Gastrocnemius medialis (tissue), 4 donors: ENCODE measurements around the gene GDAP2. TPM values are rescaled to one million over a fixed set of nuclear protein-coding genes. Genes with fewer than 3 reads are reported as not detected.

Experiments
- ATAC-seq, 2 donors: fragments of 150-250 bp; one replicate each; pipeline ENCODE4 v1.9.1; 2016
- DNase-seq, 2 donors: peaks; one replicate each; pipeline ENCODE4 v3.0.0-alpha.2; 2019
- H3K27ac ChIP-seq, 4 donors: fragments of 200-600 bp; sonication (generic); 1 replicate in 1 of 4; 2 replicates in 3 of 4; pipeline ENCODE4 v1.5.1; 2016 to 2018; ENCODE audit warnings: mild to moderate bottlenecking in 2 of 4, moderate library complexity in 1 of 4
- H3K27me3 ChIP-seq, 3 donors: fragments of 200-600 bp; sonication (generic) in 2 of 3; 1 replicate in 1 of 3; 2 replicates in 2 of 3; pipeline versions ENCODE4 v1.5.1 to v1.6.0; 2016 to 2019; ENCODE audit warnings: mild to moderate bottlenecking in 1 of 3, moderate library complexity in 1 of 3
- H3K36me3 ChIP-seq, 2 donors: fragments of 200-600 bp; sonication (generic) in 1 of 2; one replicate each; pipeline ENCODE4 v1.5.1; 2017 to 2018
- H3K4me1 ChIP-seq, 2 donors: fragments of 200-600 bp; sonication (generic) in 1 of 2; one replicate each; pipeline ENCODE4 v1.5.1; 2016 to 2017; ENCODE audit warnings: mild to moderate bottlenecking in 2 of 2
- H3K4me3 ChIP-seq, 4 donors: fragments of 200-600 bp; sonication (generic) in 3 of 4; 1 replicate in 1 of 4; 2 replicates in 3 of 4; pipeline ENCODE4 v1.5.1; 2016 to 2019; ENCODE audit warnings: mild to moderate bottlenecking in 2 of 4
- H3K9me3 ChIP-seq, 3 donors: fragments of 200-600 bp; sonication (generic) in 2 of 3; 1 replicate in 1 of 3; 2 replicates in 2 of 3; pipeline ENCODE4 v1.5.1; 2016 to 2019
- POLR2A ChIP-seq, 2 donors: fragments of 450-650 bp; IDR thresholded peaks; one replicate each; pipeline ENCODE4 v1.6.1; 2017; ENCODE audit warnings: antibody characterized with exemption in 2 of 2, mild to moderate bottlenecking in 2 of 2, moderate library complexity in 2 of 2
- in situ Hi-C, 4 donors: fragments of 200-750 bp; cut with MboI; loops; one replicate each; pipeline versions ENCODE4 v1.15.0 to v1.8.0; 2017; ENCODE audit warnings: low sequenced_read_pairs in 4 of 4
- intact Hi-C: fragments of 100-400 bp; cut with DNase I; formaldehyde crosslinking; loops from one replicate; pipeline ENCODE4 v1.15.1; 2023; ENCODE audit warnings: low total_unique reads
- total RNA-seq, 4 donors: library from RNA; depleted of rRNA; stranded (reverse); fragments of >200 nt; gene quantifications; one replicate each; pipeline versions ENCODE4 v1.1.0 to v1.2.3, GENCODE V29; 2016
- TF ChIP-seq, protein P1 (sequence below), 5 experiments: fragments of 450-650 bp in 3 of 5; fragments of 200-600 bp in 2 of 5; sonication (generic) in 2 of 5; IDR thresholded peaks in 4 of 5; conservative IDR thresholded peaks in 1 of 5; 1 replicate in 4 of 5; 2 replicates in 1 of 5; pipeline ENCODE4 v1.5.1; 2016 to 2019; ENCODE audit warnings: antibody characterized with exemption in 5 of 5, mild to moderate bottlenecking in 3 of 5, moderate library complexity in 3 of 5

Gene GDAP2
- total RNA-seq, 4 donors from 2014 or later: 7.2 to 18.7 (median 8.6) TPM

DNA sequence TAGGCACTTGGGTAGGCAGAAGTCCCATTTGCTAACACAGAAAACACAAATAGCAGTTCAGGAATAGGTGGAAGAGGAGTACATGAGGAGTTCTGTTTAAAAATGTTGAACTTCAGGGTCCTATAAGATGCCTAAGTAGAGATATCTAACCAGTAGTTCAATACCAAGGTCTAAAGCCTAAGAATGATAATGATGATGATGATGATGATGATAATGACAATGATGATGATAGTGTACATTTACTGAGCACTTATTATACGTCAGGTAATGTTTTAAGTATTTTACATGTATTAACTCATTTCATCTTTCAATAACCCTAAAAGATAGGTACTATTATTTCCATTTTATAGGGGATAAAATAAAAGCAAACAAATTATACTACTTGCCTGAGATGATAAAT, 50.1 kb downstream of the GDAP2 start:
- in situ Hi-C loops (loop anchor here in 2 of 4 donors (25.0 kb wide), 2 partner anchors 342 to 367 kb away; no protein-coding TSS in a partner anchor), intact Hi-C loops (no loop called here)
- no peak overlapping the region for H3K27ac ChIP-seq
- H3K9me3 ChIP-seq: no peaks in the 10 kb centered on the region
- H3K27me3 ChIP-seq: no peaks in the 10 kb centered on the region
- H3K36me3 ChIP-seq: peaks cover 0 to 89% of the 10 kb centered on the region in 2 donors
- H3K4me3 ChIP-seq: no peak overlapping the region
- TF ChIP-seq, protein P1, sequence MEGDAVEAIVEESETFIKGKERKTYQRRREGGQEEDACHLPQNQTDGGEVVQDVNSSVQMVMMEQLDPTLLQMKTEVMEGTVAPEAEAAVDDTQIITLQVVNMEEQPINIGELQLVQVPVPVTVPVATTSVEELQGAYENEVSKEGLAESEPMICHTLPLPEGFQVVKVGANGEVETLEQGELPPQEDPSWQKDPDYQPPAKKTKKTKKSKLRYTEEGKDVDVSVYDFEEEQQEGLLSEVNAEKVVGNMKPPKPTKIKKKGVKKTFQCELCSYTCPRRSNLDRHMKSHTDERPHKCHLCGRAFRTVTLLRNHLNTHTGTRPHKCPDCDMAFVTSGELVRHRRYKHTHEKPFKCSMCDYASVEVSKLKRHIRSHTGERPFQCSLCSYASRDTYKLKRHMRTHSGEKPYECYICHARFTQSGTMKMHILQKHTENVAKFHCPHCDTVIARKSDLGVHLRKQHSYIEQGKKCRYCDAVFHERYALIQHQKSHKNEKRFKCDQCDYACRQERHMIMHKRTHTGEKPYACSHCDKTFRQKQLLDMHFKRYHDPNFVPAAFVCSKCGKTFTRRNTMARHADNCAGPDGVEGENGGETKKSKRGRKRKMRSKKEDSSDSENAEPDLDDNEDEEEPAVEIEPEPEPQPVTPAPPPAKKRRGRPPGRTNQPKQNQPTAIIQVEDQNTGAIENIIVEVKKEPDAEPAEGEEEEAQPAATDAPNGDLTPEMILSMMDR (IDR thresholded peaks at IDR 0.05 in 4 of 5, conservative IDR thresholded peaks at IDR 0.05 in 1 of 5): no peak
- no peak for TF ChIP-seq POLR2A (IDR thresholded peaks at IDR 0.05)
- no peak for DNase-seq
- H3K4me1 ChIP-seq: no peaks in the 10 kb centered on the region
- no peak for ATAC-seq

DNA sequence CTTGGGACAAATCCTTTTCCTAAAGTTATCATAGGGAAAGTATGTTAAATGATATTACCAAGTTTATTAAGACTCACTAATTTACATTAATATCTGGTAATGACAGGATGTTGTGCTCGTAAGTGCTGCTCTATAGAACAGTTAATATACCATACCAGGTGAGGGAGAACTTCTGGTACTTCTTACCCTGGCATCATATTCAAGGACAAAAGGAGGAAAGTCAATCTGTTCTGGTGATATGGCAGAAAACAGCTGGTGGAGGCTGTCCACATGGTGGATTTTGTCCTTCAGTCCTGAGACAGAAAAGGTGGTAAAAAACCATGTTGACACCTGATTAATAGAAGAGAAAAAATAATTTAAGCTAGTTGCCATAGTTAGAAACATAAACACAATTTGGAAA, 51.6 kb downstream of the GDAP2 start:
- Histone ChIP-seq H3K27ac (no peak overlapping the region), H3K4me3 (no peak overlapping the region), H3K4me1 (no peaks in the 10 kb centered on the region), H3K27me3 (no peaks in the 10 kb centered on the region), H3K9me3 (no peaks in the 10 kb centered on the region), H3K36me3 (peaks cover 0 to 94% of the 10 kb centered on the region in 2 donors)
- intact Hi-C loops: no loop called here
- ATAC-seq (no peak), DNase-seq (no peak)
- no peak for TF ChIP-seq POLR2A (IDR thresholded peaks at IDR 0.05)
- TF ChIP-seq, protein P1 (IDR thresholded peaks at IDR 0.05 in 4 of 5, conservative IDR thresholded peaks at IDR 0.05 in 1 of 5): no peak
- in situ Hi-C loops: loop anchor here in 2 of 4 donors (25.0 kb wide), 2 partner anchors 341 to 366 kb away; no protein-coding TSS in a partner anchor

DNA sequence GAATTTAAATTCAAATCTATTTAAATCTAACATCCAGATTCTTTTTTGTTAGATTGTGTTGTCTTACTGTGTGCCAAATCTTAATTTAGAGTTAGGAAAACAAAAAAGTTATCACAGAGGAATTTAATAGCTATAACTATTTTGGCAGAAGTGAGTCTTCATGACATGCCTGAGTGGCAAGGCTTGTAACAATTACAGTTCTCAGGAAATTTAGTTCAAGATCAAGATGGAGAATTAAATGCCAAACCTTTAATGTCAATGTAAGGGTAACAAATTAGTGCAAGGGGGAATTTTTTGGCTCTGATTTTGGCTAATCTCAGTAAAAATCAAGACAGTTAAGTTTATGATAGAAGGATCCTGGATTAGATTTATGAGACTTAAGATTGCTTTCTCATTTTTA, 58.4 kb downstream of the GDAP2 start:
- DNase-seq (no peak), ATAC-seq (no peak)
- Histone ChIP-seq H3K9me3 (no peaks in the 10 kb centered on the region), H3K27me3 (no peaks in the 10 kb centered on the region), H3K4me1 (no peaks in the 10 kb centered on the region), H3K4me3 (no peak overlapping the region), H3K36me3 (peaks cover 0 to 73% of the 10 kb centered on the region in 2 donors), H3K27ac (no peak overlapping the region)
- TF ChIP-seq POLR2A (IDR thresholded peaks at IDR 0.05): no peak
- TF ChIP-seq, protein P1 (IDR thresholded peaks at IDR 0.05 in 4 of 5, conservative IDR thresholded peaks at IDR 0.05 in 1 of 5): no peak
- in situ Hi-C loops: no loop called here
- intact Hi-C loops: no loop called here

DNA sequence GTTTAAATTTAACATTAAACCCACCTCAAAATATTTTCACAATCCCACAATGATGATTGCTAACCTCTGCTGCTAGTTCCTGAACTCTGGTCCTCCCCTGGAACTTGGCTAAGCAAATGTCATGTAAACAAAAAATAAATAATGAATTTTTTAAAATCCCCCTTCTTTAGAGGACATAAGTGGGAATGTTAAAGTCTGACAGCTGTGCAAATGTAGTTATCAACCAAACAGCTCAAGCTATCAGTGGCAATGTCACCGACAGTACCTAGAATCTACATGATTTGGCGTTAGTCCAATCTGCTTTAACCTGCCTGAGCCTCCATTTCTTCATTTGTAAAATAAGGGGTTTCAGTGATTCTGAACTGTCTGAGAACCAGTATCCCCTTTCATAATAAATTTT, 67.7 kb downstream of the GDAP2 start:
- TF ChIP-seq POLR2A (IDR thresholded peaks at IDR 0.05): no peak
- TF ChIP-seq, protein P1 (IDR thresholded peaks at IDR 0.05 in 4 of 5, conservative IDR thresholded peaks at IDR 0.05 in 1 of 5): no peak
- no peaks in the 10 kb centered on the region for H3K9me3 ChIP-seq
- in situ Hi-C loops (no loop called here), intact Hi-C loops (no loop called here)
- DNase-seq: no peak
- no peak overlapping the region for H3K4me3 ChIP-seq
- no peaks in the 10 kb centered on the region for H3K4me1 ChIP-seq
- ATAC-seq: no peak
- no peak overlapping the region for H3K27ac ChIP-seq
- H3K27me3 ChIP-seq: no peaks in the 10 kb centered on the region
- H3K36me3 ChIP-seq: peaks cover 0 to 25% of the 10 kb centered on the region in 2 donors
